ENCODE data around the gene SOD2. TPM values are rescaled to one million over a fixed set of nuclear protein-coding genes. Genes with fewer than 3 reads are reported as not detected.
A peak's percentile ranks its signal among the peaks of the same experiment; 100 is the strongest.

SOD2 gene
- total and polyA plus RNA-seq, 9 of the 15 experiments (the other 6 are each of a cell fraction or from before 2014, with no cell fraction given) = 39.8 to 140 (median 95.8) TPM

- TF ChIP-seq ETV6 (IDR thresholded peaks at IDR 0.05; ENCODE audit: borderline replicate concordance in 1 of 2, low read depth in 2 of 2, low read length in 1 of 2) = no peak
- peak; percentile 79; the same call in 1 of the 2 replicates for TF ChIP-seq ETV6 (CRISPR knock-in tag; IDR thresholded peaks at IDR 0.05; ENCODE audit: borderline replicate concordance)
- TF ChIP-seq JUN (IDR thresholded peaks at IDR 0.05; ENCODE audit: borderline replicate concordance, low read depth, low read length) = no peak
- peak; percentile 82 for TF ChIP-seq JUN (CRISPR knock-in tag; IDR thresholded peaks at IDR 0.05; ENCODE audit: borderline replicate concordance)
- TF ChIP-seq ZNF280B (CRISPR knock-in tag; IDR thresholded peaks at IDR 0.05) = no peak
- TF ChIP-seq RBBP5 (IDR thresholded peaks at IDR 0.05; ENCODE audit: borderline replicate concordance, insufficient read depth, low read length, poor library complexity, severe bottlenecking) = peak; percentile 94
- TF ChIP-seq THRAP3 (IDR thresholded peaks at IDR 0.05; ENCODE audit: borderline replicate concordance) = no peak
These were observed 526 bp downstream of the SOD2 start (continued) for GRCh38 chr6:159692303-159693127.

- H4K20me1 ChIP-seq (replicated peaks; ENCODE audit: control insufficient read depth, insufficient read depth, low read length) = peaks cover 9% of the 10 kb centered on the region
- CTCF ChIA-PET (ENCODE audit: low intra/inter-chr PET ratio) = interaction anchor here (0.7 to 1.0 kb wide), 4 partner anchors 96 to 411 kb away, joined by 3 to 4 read pairs (median 3); no protein-coding TSS in a partner anchor
- peak overlapping the region; percentile 93 for H3K4me3 ChIP-seq
- no TSS peak for BruUV-seq (replicated peaks)
- in situ Hi-C loops (cut with MboI) = no loop called here
- DNase-seq (ENCODE audit: extremely low read depth in 1 of 4, low spot score in 3 of 4) = peak in 3 of 4 experiments; percentile 25 to 33 (median 32)
- peak overlapping the region; percentile 80; the same call in 1 of the 2 replicates for H2AFZ ChIP-seq (ENCODE audit: low read depth, low read length)
- H3K79me2 ChIP-seq (ENCODE audit: control insufficient read depth, insufficient read depth, low read length) = peaks cover 60% of the 10 kb centered on the region
- H3K27ac ChIP-seq (ENCODE audit: extremely low read depth, low read depth, low read length) = peak overlapping the region; percentile 98; the same call in 2 of the 3 replicates
- ATAC-seq = peak; percentile 4
- peaks cover 19 to 25% of the 10 kb centered on the region in 2 experiments; a peak in 4 of 5 replicates for H3K4me1 ChIP-seq (replicated peaks in 1 of 2; ENCODE audit: control insufficient read depth in 2 of 2, insufficient read depth in 2 of 2, low read length in 2 of 2)
- H3K9ac ChIP-seq (ENCODE audit: insufficient read depth in 1 of 2, low read depth in 2 of 2, low read length in 2 of 2) = peak overlapping the region; percentile 89 to 99
- peaks cover 52% of the 10 kb centered on the region for H3K36me3 ChIP-seq (ENCODE audit: control insufficient read depth, insufficient read depth, low read length)
- H3K27me3 ChIP-seq (ENCODE audit: control insufficient read depth in 2 of 2, insufficient read depth in 2 of 2, low read length in 2 of 2) = no peaks in the 10 kb centered on the region
- POLR2A ChIA-PET = interaction anchor here (0.6 to 3.1 kb wide), 10 partner anchors 10 to 1047 kb away, joined by 3 to 16 read pairs (median 4); partner anchors contain the start of genes DYNLT1, MRPL18, TCP1 and WTAP
- intact Hi-C loops (cut with micrococcal nuclease) = loop anchor here (1.0 to 5.0 kb wide), 4 partner anchors 69 to 410 kb away; partner anchors contain the start of gene MRPL18
- H3K4me2 ChIP-seq (ENCODE audit: insufficient read depth, low read length) = peak overlapping the region; percentile 96
- 5% methylated on average over 7 of the region's 7 CpGs for WGBS (ENCODE audit: insufficient coverage, low coverage, missing lambda C conversion rate)
- no peaks in the 10 kb centered on the region for H3K9me3 ChIP-seq (replicated peaks; ENCODE audit: control insufficient read depth, insufficient read depth, low read depth, low read length)
- FAIRE-seq = no peak
- no peaks in the 10 kb centered on the region for H3K9me1 ChIP-seq (ENCODE audit: control insufficient read depth, insufficient read depth, low read length)
- TF ChIP-seq ZFP36 (IDR thresholded peaks at IDR 0.05; ENCODE audit: low read depth, low read length, partially characterized antibody) (no peak), SNRNP70 (optimal IDR thresholded peaks at IDR 0.05; ENCODE audit: low read depth, low read length) (peak; percentile 15), BCOR (IDR thresholded peaks at IDR 0.05) (no peak), CC2D1A (IDR thresholded peaks at IDR 0.05) (no peak), NFIC (IDR thresholded peaks at IDR 0.05) (no peak), PREB (CRISPR knock-in tag; IDR thresholded peaks at IDR 0.05) (no peak), RFX1 (IDR thresholded peaks at IDR 0.05) (no peak), TAF7 (tag; IDR thresholded peaks at IDR 0.05) (no peak), HOXB6 (CRISPR knock-in tag; IDR thresholded peaks at IDR 0.05; ENCODE audit: borderline replicate concordance) (no peak), OTX1 (CRISPR knock-in tag; IDR thresholded peaks at IDR 0.05) (no peak)
These were observed 1.1 kb downstream of the SOD2 start for GRCh38 chr6:159691963-159692287.
